Measurements from ENCODE around the gene PIAS4. TPM values are rescaled to one million over a fixed set of nuclear protein-coding genes. Genes with fewer than 3 reads are reported as not detected.

PIAS4 gene
- total and polyA plus RNA-seq, 4 donors: 24.8 to 37.7 (median 29.7) TPM

DNA sequence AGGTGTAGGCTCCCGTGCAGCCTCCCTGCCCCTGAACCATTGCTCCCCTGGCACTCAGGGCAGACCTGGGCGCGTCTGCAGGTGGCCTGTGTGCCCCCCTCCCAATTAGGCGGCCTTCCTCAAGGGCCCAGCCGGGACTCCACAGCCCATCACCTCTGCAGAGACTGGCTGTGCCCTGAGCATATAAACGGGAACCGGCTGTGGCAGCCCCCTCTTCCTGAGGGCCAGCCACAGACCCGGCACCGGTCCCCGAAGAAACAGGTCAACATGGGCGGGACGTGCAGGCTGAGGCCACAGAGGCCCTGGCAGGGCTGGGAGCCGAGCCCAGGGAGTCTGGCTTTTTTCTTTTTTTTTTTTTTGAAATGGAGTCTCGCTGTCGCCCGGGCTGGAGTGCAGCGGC, 12.0 kb downstream of the PIAS4 start:
- WGBS (ENCODE audit: insufficient coverage): 89% methylated on average over 13 of the region's 17 CpGs
- Histone ChIP-seq H3K36me3 (ENCODE audit: control insufficient read depth, insufficient read depth, low read length) (peaks cover 91% of the 10 kb centered on the region), H3K4me1 (ENCODE audit: control insufficient read depth, insufficient read depth, low read length) (peaks cover 47% of the 10 kb centered on the region), H3K27me3 (ENCODE audit: control insufficient read depth, insufficient read depth, low read length) (no peaks in the 10 kb centered on the region), H3K9me3 (ENCODE audit: control insufficient read depth, insufficient read depth, low read length) (no peaks in the 10 kb centered on the region), H3K4me3 (ENCODE audit: low read depth, low read length) (no peak overlapping the region), H3K27ac (ENCODE audit: low read depth, low read length) (no peak overlapping the region)
- DNase-seq (ENCODE audit: low read depth in 4 of 6, low spot score in 6 of 6): no peak

DNA sequence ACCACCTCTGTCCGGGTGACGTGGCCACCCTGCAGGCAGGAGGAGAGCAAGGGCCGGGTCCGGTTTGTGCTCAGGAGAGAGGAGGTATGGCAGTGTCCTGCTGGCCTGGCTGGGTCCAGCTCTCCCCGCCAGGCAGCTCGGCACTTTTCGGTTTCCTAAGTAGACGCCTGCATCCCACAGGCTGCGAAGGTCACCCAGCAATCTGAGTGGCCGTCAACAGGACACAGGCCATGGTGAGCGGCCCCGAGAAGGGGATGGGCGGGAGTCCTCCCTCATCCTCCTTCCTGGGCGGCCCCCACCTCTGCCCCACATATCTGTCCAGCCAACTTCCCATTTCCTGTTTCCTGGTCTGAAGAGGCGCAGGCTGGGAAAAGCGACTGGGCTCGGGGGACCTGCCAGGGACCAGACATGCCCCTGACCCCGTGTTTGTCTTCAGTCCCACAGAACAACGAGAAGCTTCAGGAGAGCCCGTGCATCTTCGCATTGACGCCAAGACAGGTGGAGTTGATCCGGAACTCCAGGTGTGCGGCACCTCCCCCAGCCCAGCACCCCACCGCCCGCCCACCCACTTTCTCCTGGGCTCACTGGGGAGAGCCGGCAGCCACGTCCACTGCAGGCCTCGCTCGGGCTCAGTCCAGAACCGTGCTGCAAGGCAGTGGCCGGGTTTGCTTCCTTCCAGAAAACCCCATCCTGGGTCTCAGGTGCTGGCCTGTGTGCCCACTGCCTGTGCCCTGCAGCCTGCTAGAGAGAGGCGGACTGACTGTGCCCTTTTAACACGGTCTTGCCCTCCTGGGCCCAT, 16.3 kb downstream of the PIAS4 start:
- no peaks in the 10 kb centered on the region for H3K9me3 ChIP-seq (ENCODE audit: control insufficient read depth, insufficient read depth, low read length)
- WGBS (ENCODE audit: insufficient coverage): 88% methylated on average over 33 of the region's 34 CpGs
- H3K4me1 ChIP-seq (ENCODE audit: control insufficient read depth, insufficient read depth, low read length): peaks cover 9% of the 10 kb centered on the region
- H3K4me3 ChIP-seq (ENCODE audit: low read depth, low read length): no peak overlapping the region
- H3K27me3 ChIP-seq (ENCODE audit: control insufficient read depth, insufficient read depth, low read length): no peaks in the 10 kb centered on the region
- DNase-seq (ENCODE audit: low read depth in 4 of 6, low spot score in 6 of 6): no peak
- peaks cover 90% of the 10 kb centered on the region for H3K36me3 ChIP-seq (ENCODE audit: control insufficient read depth, insufficient read depth, low read length)
- H3K27ac ChIP-seq (ENCODE audit: low read depth, low read length): no peak overlapping the region

DNA sequence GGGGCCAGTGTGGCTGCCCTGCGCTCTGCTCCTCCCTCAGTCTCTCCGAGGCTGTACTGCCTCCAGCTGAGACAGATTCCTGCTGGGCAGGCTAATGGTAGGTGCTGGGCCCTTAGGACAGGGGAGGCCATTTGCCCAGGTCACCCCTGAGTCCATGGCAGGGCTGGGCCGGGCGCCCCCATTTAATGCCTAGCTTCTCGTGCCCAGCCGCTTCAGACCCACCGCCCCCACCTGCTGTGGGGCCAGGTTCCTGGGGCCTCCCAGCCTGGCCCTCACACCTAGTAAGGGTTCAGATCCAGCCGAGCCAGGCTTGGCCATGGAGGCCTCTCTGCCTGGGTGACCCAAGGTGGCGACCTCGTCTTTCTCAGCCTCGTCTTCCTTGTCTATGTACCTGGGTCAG, 17.8 kb downstream of the PIAS4 start:
- Histone ChIP-seq H3K27me3 (ENCODE audit: control insufficient read depth, insufficient read depth, low read length) (no peaks in the 10 kb centered on the region), H3K4me3 (ENCODE audit: low read depth, low read length) (no peak overlapping the region), H3K4me1 (ENCODE audit: control insufficient read depth, insufficient read depth, low read length) (no peaks in the 10 kb centered on the region), H3K9me3 (ENCODE audit: control insufficient read depth, insufficient read depth, low read length) (no peaks in the 10 kb centered on the region), H3K27ac (ENCODE audit: low read depth, low read length) (no peak overlapping the region), H3K36me3 (ENCODE audit: control insufficient read depth, insufficient read depth, low read length) (peaks cover 90% of the 10 kb centered on the region)
- no peak for DNase-seq (ENCODE audit: low read depth in 4 of 6, low spot score in 6 of 6)
- 71% methylated on average over 11 of the region's 11 CpGs for WGBS (ENCODE audit: insufficient coverage)

DNA sequence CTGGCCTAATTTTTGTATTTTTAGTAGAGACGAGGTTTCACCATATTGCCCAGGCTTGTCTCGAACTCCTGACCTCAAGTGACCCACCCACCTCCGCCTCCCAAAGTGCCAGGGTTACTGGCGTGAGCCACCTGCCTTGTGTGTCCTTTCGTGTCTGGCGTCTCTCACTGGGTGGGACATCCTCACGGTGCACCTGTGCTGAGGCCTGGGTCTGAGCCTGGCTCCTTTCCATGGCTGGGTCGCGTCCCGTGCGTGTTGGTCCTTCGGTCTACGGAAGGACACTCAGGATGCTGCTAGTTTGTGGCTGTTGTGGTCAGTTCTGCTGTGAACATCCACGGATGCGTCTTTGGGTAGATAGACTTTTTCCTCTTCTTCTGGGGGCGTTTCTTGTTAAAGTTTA, 19.6 kb downstream of the PIAS4 start:
- no peak overlapping the region for H3K27ac ChIP-seq (ENCODE audit: low read depth, low read length)
- H3K27me3 ChIP-seq (ENCODE audit: control insufficient read depth, insufficient read depth, low read length): no peaks in the 10 kb centered on the region
- no peak for DNase-seq (ENCODE audit: low read depth in 4 of 6, low spot score in 6 of 6)
- H3K4me1 ChIP-seq (ENCODE audit: control insufficient read depth, insufficient read depth, low read length): peaks cover 15% of the 10 kb centered on the region
- 97% methylated on average over 15 of the region's 16 CpGs for WGBS (ENCODE audit: insufficient coverage)
- H3K4me3 ChIP-seq (ENCODE audit: low read depth, low read length): no peak overlapping the region
- H3K9me3 ChIP-seq (ENCODE audit: control insufficient read depth, insufficient read depth, low read length): no peaks in the 10 kb centered on the region
- peaks cover 99% of the 10 kb centered on the region for H3K36me3 ChIP-seq (ENCODE audit: control insufficient read depth, insufficient read depth, low read length)

DNA sequence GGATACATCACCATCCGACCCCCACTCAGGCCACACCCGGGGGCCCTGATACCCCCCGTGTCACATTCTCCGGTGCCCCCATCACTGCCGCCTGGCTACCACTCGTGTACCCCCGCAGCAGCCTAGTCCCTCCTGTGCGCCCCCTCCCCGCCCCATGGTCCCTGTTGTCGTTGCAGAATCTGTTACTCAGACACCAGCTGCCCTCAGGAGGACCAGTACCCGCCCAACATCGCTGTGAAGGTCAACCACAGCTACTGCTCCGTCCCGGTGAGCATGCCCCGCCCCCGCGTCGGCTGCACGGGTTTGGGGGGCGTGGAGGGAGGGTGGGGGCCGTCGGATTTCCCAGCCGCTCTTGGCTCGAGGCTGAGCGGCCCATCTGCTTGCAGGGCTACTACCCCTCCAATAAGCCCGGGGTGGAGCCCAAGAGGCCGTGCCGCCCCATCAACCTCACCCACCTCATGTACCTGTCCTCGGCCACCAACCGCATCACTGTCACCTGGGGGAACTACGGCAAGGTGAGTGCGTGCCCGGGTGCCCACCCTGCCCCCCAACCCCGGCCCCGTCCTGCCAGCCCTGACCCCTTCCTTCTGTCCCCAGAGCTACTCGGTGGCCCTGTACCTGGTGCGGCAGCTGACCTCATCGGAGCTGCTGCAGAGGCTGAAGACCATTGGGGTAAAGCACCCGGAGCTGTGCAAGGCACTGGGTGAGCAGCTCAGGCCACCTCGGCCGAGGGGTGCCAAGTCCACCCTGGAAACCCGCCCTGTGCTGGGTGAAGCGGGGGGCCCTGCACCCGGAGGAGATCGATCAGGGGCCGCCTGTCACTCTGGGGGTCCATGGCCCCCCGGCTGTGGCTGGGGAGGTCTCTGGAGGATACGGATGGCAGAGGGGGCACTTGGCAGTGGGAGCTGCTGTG, 21.1 kb downstream of the PIAS4 start:
- Histone ChIP-seq H3K4me3 (ENCODE audit: low read depth, low read length) (no peak overlapping the region), H3K9me3 (ENCODE audit: control insufficient read depth, insufficient read depth, low read length) (no peaks in the 10 kb centered on the region), H3K27ac (ENCODE audit: low read depth, low read length) (no peak overlapping the region), H3K27me3 (ENCODE audit: control insufficient read depth, insufficient read depth, low read length) (no peaks in the 10 kb centered on the region), H3K36me3 (ENCODE audit: control insufficient read depth, insufficient read depth, low read length) (peaks cover 99% of the 10 kb centered on the region), H3K4me1 (ENCODE audit: control insufficient read depth, insufficient read depth, low read length) (peaks cover 24% of the 10 kb centered on the region)
- no peak for DNase-seq (ENCODE audit: low read depth in 4 of 6, low spot score in 6 of 6)
- WGBS (ENCODE audit: insufficient coverage): 91% methylated on average over 47 of the region's 48 CpGs

DNA sequence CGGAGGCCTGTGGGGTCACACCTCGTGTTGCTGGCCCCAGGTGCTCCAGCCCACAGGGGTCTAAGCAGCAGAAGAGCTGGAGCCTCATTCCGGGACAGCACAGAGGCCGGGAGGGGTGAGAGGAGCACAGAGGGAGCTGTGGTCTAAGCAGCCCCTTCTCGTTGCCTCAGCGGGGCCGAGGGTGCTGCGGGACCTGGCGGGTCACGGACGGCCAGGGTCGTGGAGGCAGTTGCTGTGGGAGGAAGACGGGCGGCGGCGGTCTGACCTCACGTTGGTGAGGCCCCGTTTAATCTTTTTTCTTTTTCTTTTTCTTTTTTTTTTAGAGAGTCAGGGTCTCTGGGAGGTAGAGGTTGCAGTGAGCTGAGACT, 21.7 kb downstream of the PIAS4 start:
- 93% methylated on average over 11 of the region's 18 CpGs for WGBS (ENCODE audit: insufficient coverage)

DNA sequence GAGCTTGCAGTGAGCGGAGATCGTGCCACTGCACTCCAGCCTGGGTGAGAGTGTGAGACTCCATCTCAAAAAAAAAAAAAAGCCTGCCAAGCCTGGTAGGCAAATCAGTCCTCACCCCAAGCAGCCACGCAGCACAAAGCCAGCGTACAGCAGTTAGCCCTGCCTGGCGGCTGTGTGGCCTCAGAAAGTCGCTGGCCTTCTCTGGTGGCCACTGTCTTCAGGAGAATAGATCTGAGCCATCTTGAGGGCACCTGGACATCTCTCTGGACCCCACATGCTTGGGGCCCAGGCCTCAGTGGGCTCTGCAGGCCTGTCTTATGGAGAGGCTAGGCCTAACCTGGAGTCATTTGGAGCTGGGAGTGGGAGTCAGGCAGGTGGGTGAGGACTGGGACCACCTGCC, 23.0 kb downstream of the PIAS4 start:
- 92% methylated on average over 5 of the region's 6 CpGs for WGBS (ENCODE audit: insufficient coverage)

More for the DNA sequence above, 21.7 kb downstream of the PIAS4 start:
- Histone ChIP-seq H3K27me3 (ENCODE audit: control insufficient read depth, insufficient read depth, low read length) (no peaks in the 10 kb centered on the region), H3K36me3 (ENCODE audit: control insufficient read depth, insufficient read depth, low read length) (peaks cover 99% of the 10 kb centered on the region), H3K4me1 (ENCODE audit: control insufficient read depth, insufficient read depth, low read length) (peaks cover 30% of the 10 kb centered on the region), H3K4me3 (ENCODE audit: low read depth, low read length) (no peak overlapping the region), H3K27ac (ENCODE audit: low read depth, low read length) (no peak overlapping the region), H3K9me3 (ENCODE audit: control insufficient read depth, insufficient read depth, low read length) (no peaks in the 10 kb centered on the region)
- DNase-seq (ENCODE audit: low read depth in 4 of 6, low spot score in 6 of 6): no peak

DNA sequence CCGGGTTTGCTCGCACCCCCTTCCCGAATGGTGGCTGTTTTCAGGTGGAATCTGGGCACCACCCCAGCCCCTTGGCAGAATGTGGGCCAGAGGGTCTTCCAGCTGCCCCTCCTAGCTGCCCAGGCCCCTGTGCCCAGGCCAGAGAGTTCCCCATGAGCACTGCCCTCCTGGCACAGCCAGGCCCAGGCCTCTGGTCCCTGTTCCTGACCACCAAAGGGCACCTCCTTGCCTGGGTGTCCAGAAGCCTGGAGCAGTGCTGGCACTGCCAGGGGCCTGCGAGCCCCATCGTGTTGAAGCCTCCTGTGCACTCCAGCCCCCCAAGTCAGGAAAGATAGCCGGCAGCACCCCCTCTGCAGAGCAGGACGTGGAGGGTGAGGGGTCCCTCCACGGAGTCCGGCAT, 23.4 kb downstream of the PIAS4 start:
- no peaks in the 10 kb centered on the region for H3K27me3 ChIP-seq (ENCODE audit: control insufficient read depth, insufficient read depth, low read length)
- no peak for DNase-seq (ENCODE audit: low read depth in 4 of 6, low spot score in 6 of 6)
- no peak overlapping the region for H3K4me3 ChIP-seq (ENCODE audit: low read depth, low read length)
- peaks cover 99% of the 10 kb centered on the region for H3K36me3 ChIP-seq (ENCODE audit: control insufficient read depth, insufficient read depth, low read length)
- H3K9me3 ChIP-seq (ENCODE audit: control insufficient read depth, insufficient read depth, low read length): no peaks in the 10 kb centered on the region
- WGBS (ENCODE audit: insufficient coverage): 84% methylated on average over 9 of the region's 9 CpGs
- peaks cover 42% of the 10 kb centered on the region for H3K4me1 ChIP-seq (ENCODE audit: control insufficient read depth, insufficient read depth, low read length)
- no peak overlapping the region for H3K27ac ChIP-seq (ENCODE audit: low read depth, low read length)

More for the DNA sequence above, 23.0 kb downstream of the PIAS4 start:
- Histone ChIP-seq H3K27ac (ENCODE audit: low read depth, low read length) (no peak overlapping the region), H3K4me1 (ENCODE audit: control insufficient read depth, insufficient read depth, low read length) (peaks cover 42% of the 10 kb centered on the region), H3K9me3 (ENCODE audit: control insufficient read depth, insufficient read depth, low read length) (no peaks in the 10 kb centered on the region), H3K36me3 (ENCODE audit: control insufficient read depth, insufficient read depth, low read length) (peaks cover 99% of the 10 kb centered on the region), H3K27me3 (ENCODE audit: control insufficient read depth, insufficient read depth, low read length) (no peaks in the 10 kb centered on the region), H3K4me3 (ENCODE audit: low read depth, low read length) (no peak overlapping the region)
- no peak for DNase-seq (ENCODE audit: low read depth in 4 of 6, low spot score in 6 of 6)

DNA sequence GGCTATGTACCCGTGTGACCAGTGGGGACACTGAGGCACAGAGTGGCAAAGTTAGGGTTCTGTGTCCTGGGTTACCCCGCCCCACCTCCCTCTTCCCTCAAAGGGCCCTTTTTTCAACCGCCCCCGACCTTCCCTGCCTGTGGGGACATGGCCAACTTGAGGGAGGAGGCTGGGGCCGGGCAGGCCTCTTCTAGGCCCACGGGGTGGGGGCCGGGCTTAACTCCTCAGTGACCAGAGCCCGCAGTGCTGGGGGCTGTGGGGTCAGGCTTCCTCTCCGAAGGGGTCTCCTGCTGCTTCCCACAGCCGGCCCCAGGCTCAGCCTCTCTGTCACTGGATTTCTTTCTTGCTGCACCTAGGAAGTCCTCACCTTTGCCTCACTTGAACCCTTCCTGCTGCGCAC, 23.9 kb downstream of the PIAS4 start:
- H3K4me3 ChIP-seq (ENCODE audit: low read depth, low read length): no peak overlapping the region
- H3K27me3 ChIP-seq (ENCODE audit: control insufficient read depth, insufficient read depth, low read length): no peaks in the 10 kb centered on the region
- 69% methylated on average over 5 of the region's 11 CpGs for WGBS (ENCODE audit: insufficient coverage)
- no peaks in the 10 kb centered on the region for H3K9me3 ChIP-seq (ENCODE audit: control insufficient read depth, insufficient read depth, low read length)
- DNase-seq (ENCODE audit: low read depth in 4 of 6, low spot score in 6 of 6): no peak
- H3K36me3 ChIP-seq (ENCODE audit: control insufficient read depth, insufficient read depth, low read length): peaks cover 100% of the 10 kb centered on the region
- H3K27ac ChIP-seq (ENCODE audit: low read depth, low read length): no peak overlapping the region
- H3K4me1 ChIP-seq (ENCODE audit: control insufficient read depth, insufficient read depth, low read length): peaks cover 42% of the 10 kb centered on the region

All from spinal cord (tissue), 10 donors.